C4-2B (cell line): Measurements from ENCODE around the gene ADGRG6.

Experiments used
- H3K27ac ChIP-seq: fragments of 450-650 bp; 2 replicates; pipeline ENCODE4 v1.5.1; 2017
- ZFX ChIP-seq: fragments of 450-650 bp; IDR thresholded peaks from 2 replicates; pipeline ENCODE4 v1.6.1; 2017
- TF ChIP-seq, protein P1 (sequence below): fragments of 450-650 bp; conservative IDR thresholded peaks from 2 replicates; pipeline ENCODE4 v1.5.1; 2017; ENCODE audit warnings: mild to moderate bottlenecking

The ADGRG6 gene

DNA sequence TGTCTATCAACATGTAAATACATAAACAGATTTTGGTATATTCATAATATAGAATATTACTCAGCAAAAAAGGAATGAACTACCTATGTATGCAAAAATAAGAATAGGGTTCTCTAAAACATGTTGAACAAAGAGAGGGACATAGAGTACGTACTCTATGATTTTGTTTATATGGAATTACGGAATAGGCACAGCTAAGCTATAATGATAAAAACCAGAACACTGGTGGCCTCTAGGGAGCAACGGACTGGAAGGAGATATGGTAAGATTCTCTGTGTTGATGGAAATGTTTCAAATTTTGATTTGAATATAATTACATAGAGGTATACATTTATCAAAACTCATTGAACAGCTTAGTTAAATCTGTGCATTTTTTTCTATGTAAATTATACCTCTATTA lies 19.6 kb downstream of the ADGRG6 start:
- H3K27ac ChIP-seq, result no peak overlapping the region
- no peak for TF ChIP-seq ZFX
- TF ChIP-seq, protein P1, sequence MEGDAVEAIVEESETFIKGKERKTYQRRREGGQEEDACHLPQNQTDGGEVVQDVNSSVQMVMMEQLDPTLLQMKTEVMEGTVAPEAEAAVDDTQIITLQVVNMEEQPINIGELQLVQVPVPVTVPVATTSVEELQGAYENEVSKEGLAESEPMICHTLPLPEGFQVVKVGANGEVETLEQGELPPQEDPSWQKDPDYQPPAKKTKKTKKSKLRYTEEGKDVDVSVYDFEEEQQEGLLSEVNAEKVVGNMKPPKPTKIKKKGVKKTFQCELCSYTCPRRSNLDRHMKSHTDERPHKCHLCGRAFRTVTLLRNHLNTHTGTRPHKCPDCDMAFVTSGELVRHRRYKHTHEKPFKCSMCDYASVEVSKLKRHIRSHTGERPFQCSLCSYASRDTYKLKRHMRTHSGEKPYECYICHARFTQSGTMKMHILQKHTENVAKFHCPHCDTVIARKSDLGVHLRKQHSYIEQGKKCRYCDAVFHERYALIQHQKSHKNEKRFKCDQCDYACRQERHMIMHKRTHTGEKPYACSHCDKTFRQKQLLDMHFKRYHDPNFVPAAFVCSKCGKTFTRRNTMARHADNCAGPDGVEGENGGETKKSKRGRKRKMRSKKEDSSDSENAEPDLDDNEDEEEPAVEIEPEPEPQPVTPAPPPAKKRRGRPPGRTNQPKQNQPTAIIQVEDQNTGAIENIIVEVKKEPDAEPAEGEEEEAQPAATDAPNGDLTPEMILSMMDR, result no peak

DNA sequence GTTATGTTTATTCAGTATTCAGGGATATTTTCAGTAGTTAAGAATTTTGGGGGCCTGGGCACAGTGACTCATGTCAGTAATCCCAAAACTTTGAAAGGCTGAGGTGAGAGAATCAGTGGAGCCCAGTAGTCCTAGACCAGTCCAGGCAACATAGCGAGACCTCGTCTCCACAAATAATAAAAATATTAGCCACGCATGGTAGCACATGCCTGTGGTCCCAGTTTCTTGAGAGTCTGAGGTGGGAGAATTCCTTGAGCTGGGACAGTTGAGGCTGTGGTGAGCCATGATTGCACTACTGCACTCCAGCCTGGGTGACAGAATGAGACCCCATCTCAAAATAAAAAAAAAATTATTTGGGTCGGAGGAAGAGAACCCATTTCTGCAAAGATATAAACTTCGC lies 20.3 kb downstream of the ADGRG6 start:
- H3K27ac ChIP-seq, result no peak overlapping the region; the same call in 1 of the 2 replicates
- no peak for TF ChIP-seq ZFX
- TF ChIP-seq, protein P1, result no peak

DNA sequence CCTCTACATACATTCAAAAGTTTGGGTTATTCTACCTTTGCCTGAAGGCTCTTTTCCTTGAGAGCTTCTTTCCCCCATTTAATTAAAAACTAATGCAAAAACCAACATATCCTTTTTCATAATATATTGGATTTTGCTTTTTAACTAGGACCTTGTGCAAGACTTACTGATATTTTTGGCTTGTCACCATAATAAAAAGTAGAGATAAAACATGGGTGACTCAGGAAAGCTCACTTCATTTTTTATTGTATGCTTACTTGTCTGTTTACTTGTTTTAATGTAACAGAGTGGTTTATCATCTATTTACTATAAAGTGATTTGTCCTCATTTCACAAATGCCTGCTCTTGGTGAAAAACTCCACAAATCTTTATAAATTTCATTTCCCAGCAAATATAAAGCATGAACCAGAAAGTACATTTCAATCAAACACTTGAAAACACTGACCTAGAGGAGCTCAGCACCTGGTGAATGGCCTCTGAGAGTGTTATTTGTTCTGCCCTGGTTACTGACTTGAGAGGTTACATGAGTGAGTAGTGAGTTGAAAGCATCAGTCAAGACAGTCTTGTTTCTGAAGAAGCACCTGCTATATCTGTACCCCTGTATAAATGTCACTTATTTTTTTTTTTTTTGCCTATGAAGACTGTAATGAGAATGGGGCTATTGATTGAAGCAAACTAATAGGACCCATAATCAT lies 20.8 kb downstream of the ADGRG6 start:
- H3K27ac ChIP-seq, result no peak overlapping the region
- TF ChIP-seq, protein P1, result no peak
- no peak for TF ChIP-seq ZFX

DNA sequence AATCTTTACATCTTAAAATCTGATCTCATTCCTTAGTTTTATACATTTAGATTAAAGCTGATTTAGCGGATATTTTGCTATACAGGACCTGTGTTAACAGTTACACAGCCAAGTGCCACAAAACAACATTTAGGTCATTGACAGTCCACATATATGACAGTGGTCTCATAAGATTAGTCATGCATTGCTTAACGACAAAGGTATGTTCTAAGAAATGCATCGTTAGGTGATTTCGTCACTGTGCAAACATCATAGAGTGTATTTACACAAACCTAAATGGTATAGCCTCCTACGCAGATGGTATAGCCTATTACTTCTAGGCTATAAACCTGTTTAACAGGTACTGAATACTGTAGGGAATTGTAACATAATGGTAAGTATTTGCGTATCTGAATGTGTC lies 21.6 kb downstream of the ADGRG6 start:
- no peak for TF ChIP-seq ZFX
- TF ChIP-seq, protein P1, result no peak
- H3K27ac ChIP-seq, result no peak overlapping the region

DNA sequence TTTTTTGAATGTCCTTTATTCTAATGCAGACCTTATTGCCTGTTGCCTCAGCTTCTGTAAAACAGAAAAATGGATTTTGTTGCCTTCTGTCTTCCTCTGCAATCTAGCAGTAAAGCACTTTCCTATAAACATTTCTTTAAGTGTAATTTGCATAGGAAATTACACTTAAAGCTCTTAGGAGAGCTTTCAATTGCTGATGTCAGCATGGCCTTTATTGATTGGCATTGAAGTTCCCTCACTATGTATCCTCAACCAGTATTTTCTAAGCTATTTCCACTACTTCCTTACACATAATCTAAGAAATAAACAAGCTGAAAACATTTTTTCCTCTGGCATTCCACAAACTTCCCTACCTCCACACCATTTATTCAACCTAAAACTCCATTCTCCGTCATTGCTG lies 22.3 kb downstream of the ADGRG6 start:
- TF ChIP-seq, protein P1, result no peak
- no peak for TF ChIP-seq ZFX
- no peak overlapping the region for H3K27ac ChIP-seq

DNA sequence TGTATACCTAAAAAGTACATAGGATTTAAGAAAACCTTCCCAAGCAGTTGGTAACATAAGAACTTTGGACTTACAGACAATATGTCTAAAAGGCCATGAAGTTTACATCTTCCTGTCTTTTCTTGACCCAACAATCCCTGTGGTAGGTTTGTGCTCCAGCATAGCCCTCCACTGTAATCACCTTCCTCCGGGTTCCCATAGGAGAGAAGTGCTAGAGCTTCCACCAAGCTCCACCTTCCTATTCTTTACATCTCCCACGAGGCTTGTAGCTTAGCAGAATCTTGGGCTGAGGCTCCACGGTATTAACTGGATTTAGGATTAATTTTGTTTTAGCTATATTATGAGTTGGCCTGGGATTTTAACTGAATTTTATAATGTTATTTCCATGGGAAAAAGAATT lies 23.3 kb downstream of the ADGRG6 start:
- H3K27ac ChIP-seq, result no peak overlapping the region
- TF ChIP-seq, protein P1, result no peak
- TF ChIP-seq ZFX, result no peak

DNA sequence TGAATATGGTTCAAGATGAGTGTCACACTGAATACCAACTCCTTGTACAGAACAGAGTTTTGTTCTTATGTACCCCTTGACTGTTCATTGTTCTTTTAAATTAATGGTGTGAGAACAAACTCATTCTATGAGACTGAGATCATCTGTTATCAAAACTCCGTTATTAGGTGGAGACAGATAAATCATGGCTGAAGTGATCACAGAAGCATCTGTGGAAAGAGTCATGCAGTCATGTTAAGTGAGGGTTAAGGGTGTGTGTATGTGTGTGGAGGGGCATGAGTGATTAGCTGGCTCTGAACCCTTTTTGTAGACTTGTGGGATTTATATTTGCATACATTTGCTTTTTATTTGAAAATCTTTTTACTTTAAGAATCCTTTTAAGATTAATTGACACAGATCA lies 24.7 kb downstream of the ADGRG6 start:
- no peak overlapping the region for H3K27ac ChIP-seq
- no peak for TF ChIP-seq ZFX
- TF ChIP-seq, protein P1, result no peak
